Ascending aorta (tissue), 2 donors: ENCODE results near the gene GTPBP6. TPM values are rescaled to one million over a fixed set of nuclear protein-coding genes. Genes with fewer than 3 reads are reported as not detected.
"Not testable (repeated sequence)": the region's sequence is repeated elsewhere in the genome, so short reads cannot be mapped to it uniquely, and the experiment has no call there.

ENCODE experiments used
- DNase-seq, 2 donors: peaks; one replicate each; pipeline ENCODE4 v3.0.0-alpha.2; 2019; ENCODE audit warnings: low spot score in 2 of 2
- H3K27ac ChIP-seq, 2 donors: fragments of 200-600 bp; sonication (generic); one replicate each; pipeline ENCODE4 v1.5.1; 2016 to 2017; ENCODE audit warnings: mild to moderate bottlenecking in 1 of 2
- H3K27me3 ChIP-seq: fragments of 200-600 bp; sonication (generic); one replicate; pipeline ENCODE4 v1.5.1; 2017
- H3K36me3 ChIP-seq, 2 donors: fragments of 200-600 bp; sonication (generic); one replicate each; pipeline ENCODE4 v1.5.1; 2016
- H3K4me1 ChIP-seq, 2 donors: fragments of 200-600 bp; sonication (generic); one replicate each; pipeline ENCODE4 v1.5.1; 2016 to 2017; ENCODE audit warnings: mild to moderate bottlenecking in 1 of 2
- H3K4me3 ChIP-seq, 2 donors: fragments of 200-600 bp; sonication (generic); one replicate each; pipeline ENCODE4 v1.5.1; 2016 to 2017; ENCODE audit warnings: mild to moderate bottlenecking in 1 of 2
- H3K9me3 ChIP-seq, 2 donors: fragments of 200-600 bp; sonication (generic); one replicate each; pipeline ENCODE4 v1.5.1; 2016
- intact Hi-C: fragments of 100-400 bp; cut with DNase I; formaldehyde crosslinking; loops from one replicate; pipeline ENCODE4 v1.15.1; 2023
- total RNA-seq: library from RNA; depleted of rRNA; stranded (reverse); fragments of >200 nt; gene quantifications from one replicate; pipeline ENCODE4 v1.1.0, GENCODE V29; 2016
- TF ChIP-seq, protein P1 (sequence below), 3 experiments: fragments of 200-600 bp in 2 of 3; fragments of 450-650 bp in 1 of 3; sonication (generic) in 2 of 3; IDR thresholded peaks; one replicate each; pipeline ENCODE4 v1.5.1; 2016 to 2019; ENCODE audit warnings: antibody characterized with exemption in 3 of 3, mild to moderate bottlenecking in 1 of 3, moderate library complexity in 1 of 3

GTPBP6 gene
- total RNA-seq, 1 donor from 2014 or later: 56.2 TPM

DNA sequence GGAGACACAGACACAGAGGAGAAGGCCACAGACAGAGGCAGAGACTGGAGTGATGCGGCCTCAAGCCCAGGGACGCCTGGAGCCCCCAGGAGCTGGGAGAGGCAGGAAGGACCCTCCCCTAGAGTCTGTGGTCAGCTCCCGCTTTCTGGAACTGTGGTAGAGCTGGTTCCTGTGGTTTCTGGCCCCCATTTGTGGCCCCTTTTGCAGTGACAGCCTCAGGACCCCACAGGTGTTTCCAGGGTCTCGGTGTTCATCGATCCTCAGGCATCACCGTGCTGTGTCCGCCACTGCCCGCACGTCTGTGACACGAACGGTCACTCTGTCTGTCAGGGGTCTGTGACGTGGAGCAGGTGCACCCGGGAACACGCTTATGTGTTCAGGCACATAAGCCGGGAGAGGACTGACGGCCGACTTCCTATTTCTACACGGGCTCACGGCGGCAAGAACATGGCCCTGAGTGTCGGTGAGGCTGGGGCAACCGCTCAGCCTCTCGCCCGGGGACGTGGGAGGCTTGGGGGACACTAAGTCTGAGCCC is 7.9 kb downstream of the GTPBP6 start:
- Histone ChIP-seq H3K27me3 (no peaks in the 10 kb centered on the region), H3K4me3 (no peak overlapping the region), H3K9me3 (no peaks in the 10 kb centered on the region), H3K27ac (no peak overlapping the region), H3K4me1 (no peaks in the 10 kb centered on the region), H3K36me3 (peaks cover 75 to 84% of the 10 kb centered on the region in 2 donors)
- TF ChIP-seq, protein P1, sequence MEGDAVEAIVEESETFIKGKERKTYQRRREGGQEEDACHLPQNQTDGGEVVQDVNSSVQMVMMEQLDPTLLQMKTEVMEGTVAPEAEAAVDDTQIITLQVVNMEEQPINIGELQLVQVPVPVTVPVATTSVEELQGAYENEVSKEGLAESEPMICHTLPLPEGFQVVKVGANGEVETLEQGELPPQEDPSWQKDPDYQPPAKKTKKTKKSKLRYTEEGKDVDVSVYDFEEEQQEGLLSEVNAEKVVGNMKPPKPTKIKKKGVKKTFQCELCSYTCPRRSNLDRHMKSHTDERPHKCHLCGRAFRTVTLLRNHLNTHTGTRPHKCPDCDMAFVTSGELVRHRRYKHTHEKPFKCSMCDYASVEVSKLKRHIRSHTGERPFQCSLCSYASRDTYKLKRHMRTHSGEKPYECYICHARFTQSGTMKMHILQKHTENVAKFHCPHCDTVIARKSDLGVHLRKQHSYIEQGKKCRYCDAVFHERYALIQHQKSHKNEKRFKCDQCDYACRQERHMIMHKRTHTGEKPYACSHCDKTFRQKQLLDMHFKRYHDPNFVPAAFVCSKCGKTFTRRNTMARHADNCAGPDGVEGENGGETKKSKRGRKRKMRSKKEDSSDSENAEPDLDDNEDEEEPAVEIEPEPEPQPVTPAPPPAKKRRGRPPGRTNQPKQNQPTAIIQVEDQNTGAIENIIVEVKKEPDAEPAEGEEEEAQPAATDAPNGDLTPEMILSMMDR (IDR thresholded peaks at IDR 0.05): no peak
- intact Hi-C loops: no loop called here
- no peak for DNase-seq

DNA sequence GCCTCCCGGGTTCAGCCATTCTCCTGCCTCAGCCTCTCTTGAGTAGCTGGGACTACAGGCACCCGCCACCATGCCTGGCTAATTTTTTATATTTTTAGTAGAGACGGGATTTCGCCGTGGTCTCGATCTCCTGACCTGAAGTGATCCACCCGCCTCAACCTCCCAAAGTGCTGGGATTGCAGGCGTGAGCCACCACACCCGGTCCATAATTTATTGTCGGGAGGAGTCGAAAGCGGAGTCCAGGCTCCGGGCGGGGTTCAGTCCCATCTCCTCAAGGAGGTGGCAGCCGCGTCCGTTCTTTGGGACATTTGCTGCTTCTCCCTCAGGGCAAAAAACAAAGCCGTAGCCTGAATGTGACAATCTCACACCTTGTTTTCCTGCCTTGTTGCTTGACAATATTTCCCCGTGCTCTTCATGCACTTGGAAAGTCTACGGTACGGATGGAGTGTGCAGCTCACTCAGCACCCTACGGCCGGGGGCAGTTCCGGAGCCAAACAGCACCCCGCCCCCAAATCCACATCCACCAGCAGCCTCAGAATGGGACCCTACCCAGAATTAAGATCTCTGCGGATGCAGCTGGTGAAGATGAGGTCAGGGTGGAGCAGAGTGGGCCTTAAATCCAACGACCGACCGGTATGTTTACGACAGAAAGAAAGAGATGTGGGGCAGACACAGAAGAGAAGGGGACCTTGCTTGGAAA is 9.6 kb downstream of the GTPBP6 start:
- no peaks in the 10 kb centered on the region for H3K27me3 ChIP-seq
- peaks cover 0 to 3% of the 10 kb centered on the region in 2 donors for H3K9me3 ChIP-seq
- H3K27ac ChIP-seq: no peak overlapping the region
- H3K4me3 ChIP-seq: no peak overlapping the region
- DNase-seq: no peak
- H3K4me1 ChIP-seq: no peaks in the 10 kb centered on the region
- intact Hi-C loops: no loop called here
- TF ChIP-seq, protein P1 (IDR thresholded peaks at IDR 0.05): no peak
- peaks cover 81 to 85% of the 10 kb centered on the region in 2 donors for H3K36me3 ChIP-seq

DNA sequence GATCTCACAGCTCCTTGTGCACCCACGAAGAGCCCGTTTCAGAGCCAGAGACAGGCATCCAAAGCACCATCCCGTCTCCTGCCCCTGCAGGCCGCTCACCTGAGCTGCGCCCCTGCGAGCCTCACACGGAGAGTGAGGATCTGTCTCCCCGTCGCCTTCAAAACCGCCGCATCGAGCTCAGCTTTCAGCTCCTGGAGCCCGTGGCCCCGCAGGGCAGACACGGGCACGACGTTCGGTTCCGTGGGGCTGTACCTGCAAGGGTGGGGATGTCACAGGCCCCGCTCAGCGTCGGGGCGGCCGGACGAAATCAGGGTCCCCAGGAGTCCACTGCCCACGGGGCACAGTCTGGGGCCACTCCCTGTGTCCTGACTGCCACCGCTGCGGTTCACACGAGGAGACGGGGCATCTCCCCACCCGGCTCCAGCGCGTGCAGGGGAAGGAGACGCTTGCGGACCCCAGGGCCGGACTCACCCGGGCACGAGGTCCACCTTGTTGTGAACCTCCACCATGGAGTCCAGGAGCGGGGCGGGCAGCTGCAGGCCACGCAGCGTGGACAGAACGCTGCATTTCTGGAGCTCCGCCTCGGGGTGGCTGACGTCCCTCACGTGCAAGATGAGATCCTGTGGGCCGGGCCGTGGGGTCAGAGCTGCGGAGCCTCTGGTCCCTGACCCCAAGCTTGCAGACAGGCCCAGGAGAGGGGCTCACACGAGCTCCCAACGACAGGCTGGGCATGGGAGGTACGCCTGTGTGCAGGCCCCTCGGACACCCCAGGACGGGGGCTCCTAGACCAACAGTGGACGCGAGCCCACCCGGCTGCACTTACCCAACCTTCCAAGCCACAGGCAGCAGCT is 11.1 kb downstream of the GTPBP6 start:
- no peak overlapping the region for H3K4me3 ChIP-seq
- TF ChIP-seq, protein P1 (IDR thresholded peaks at IDR 0.05): no peak
- H3K4me1 ChIP-seq: no peaks in the 10 kb centered on the region
- intact Hi-C loops: no loop called here
- DNase-seq: no peak
- no peaks in the 10 kb centered on the region for H3K27me3 ChIP-seq
- H3K27ac ChIP-seq: no peak overlapping the region
- H3K36me3 ChIP-seq: peaks cover 72 to 78% of the 10 kb centered on the region in 2 donors
- peaks cover 0 to 3% of the 10 kb centered on the region in 2 donors for H3K9me3 ChIP-seq

DNA sequence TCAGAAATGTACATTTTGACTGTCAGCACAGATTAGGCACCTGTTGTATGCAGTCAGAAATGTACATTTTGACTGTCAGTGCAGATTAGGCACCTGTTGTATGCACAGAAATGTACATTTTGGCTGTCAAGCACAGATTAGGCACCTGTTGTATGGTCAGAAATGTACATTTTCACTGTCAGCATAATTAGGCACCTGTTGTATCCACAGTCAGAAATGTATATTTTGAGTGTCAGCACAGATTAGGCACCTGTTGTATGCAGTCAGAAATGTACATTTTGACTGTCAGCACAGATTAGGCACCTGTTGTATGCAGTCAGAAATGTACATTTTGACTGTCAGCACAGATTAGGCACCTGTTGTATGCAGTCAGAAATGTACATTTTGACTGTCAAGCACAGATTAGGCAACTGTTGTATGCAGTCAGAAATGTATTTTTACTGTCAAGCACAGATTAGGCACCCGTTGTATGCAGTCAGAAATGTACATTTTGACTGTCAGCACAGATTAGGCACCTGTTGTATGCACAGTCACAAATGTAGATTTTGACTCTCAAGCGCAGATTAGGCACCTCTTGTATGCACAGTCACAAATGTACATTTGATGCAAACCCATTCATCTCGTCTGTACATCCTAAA is 11.9 kb downstream of the GTPBP6 start:
- H3K4me1 ChIP-seq, H3K27ac ChIP-seq, H3K27me3 ChIP-seq, DNase-seq, intact Hi-C loops, H3K4me3 ChIP-seq, H3K9me3 ChIP-seq: not testable (repeated sequence)
- peaks cover 64 to 76% of the 10 kb centered on the region in 2 donors for H3K36me3 ChIP-seq

DNA sequence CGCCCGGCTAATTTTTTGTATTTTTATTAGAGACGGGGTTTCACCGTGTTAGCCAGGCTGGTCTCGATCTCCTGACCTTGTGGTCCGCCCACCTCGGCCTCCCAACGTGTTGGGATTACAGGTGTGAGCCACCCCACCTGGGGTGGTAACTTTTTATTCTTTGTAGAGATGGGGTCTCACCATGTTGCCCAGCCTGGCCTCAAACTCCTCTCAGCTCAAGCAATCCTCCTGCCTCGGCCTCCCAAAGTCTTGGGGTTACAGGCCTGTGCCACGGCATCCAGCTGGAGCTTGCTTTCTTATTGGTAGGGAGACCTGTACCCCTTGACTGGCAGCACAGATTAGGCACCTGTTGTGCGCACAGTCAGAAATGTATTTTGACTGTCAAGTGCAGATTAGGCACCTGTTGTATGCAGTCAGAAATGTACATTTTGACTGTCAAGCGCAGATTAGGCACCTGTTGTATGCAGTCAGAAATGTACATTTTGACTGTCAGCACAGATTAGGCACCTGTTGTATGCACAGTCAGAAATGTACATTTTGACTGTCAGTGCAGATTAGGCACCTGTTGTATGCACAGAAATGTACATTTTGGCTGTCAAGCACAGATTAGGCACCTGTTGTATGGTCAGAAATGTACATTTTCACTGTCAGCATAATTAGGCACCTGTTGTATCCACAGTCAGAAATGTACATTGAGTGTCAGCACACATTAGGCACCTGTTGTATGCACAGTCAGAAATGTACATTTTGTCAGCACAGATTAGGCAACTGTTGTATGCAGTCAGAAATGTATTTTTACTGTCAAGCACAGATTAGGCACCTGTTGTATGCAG is 12.6 kb downstream of the GTPBP6 start:
- H3K4me1 ChIP-seq, H3K4me3 ChIP-seq, H3K9me3 ChIP-seq, H3K27ac ChIP-seq, intact Hi-C loops, DNase-seq, H3K27me3 ChIP-seq: not testable (repeated sequence)
- H3K36me3 ChIP-seq: peaks cover 57 to 73% of the 10 kb centered on the region in 2 donors

DNA sequence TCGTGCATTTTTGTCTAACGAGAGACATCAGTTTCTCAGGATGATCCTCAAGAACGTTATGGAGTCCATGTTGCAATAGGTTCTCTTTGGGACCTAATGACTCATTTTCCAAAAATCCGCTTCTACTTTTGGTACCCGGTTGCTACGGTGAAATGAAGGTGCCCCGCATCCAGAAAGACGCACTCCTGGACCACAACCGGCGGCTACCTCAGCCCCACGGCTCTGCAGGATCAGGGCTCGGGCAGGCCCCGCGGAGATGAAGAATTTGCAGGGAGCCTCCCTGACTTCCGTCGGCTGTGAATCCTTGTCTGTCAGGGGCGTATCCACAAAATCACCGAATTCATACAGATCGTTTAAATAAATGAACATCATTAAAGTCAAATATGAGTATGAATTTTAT is 15.6 kb downstream of the GTPBP6 start:
- no peak overlapping the region for H3K4me3 ChIP-seq
- TF ChIP-seq, protein P1 (IDR thresholded peaks at IDR 0.05): no peak
- intact Hi-C loops: no loop called here
- no peak overlapping the region for H3K27ac ChIP-seq
- H3K4me1 ChIP-seq: no peaks in the 10 kb centered on the region
- H3K9me3 ChIP-seq: peaks cover 0 to 3% of the 10 kb centered on the region in 2 donors
- H3K36me3 ChIP-seq: peaks cover 43 to 60% of the 10 kb centered on the region in 2 donors
- no peaks in the 10 kb centered on the region for H3K27me3 ChIP-seq
- no peak for DNase-seq
